ENCODE data around the gene RRP12. TPM values are rescaled to one million over a fixed set of nuclear protein-coding genes. Genes with fewer than 3 reads are reported as not detected.

Gene RRP12
- total and polyA plus RNA-seq, 9 of the 15 experiments (the other 6 are each of a cell fraction or from before 2014, with no cell fraction given), result 4.6 to 68.2 (median 21.8) TPM

GRCh38 chr10:97323501-97323900 is 77.6 kb downstream of the RRP12 start:
- ATAC-seq, result no peak
- Histone ChIP-seq H3K27me3 (ENCODE audit: control insufficient read depth in 2 of 2, insufficient read depth in 2 of 2, low read length in 2 of 2) (no peaks in the 10 kb centered on the region), H3K79me2 (ENCODE audit: control insufficient read depth, insufficient read depth, low read length) (peaks cover 9% of the 10 kb centered on the region; the same call in 1 of the 3 replicates), H2AFZ (ENCODE audit: low read depth, low read length) (no peak overlapping the region), H3K4me1 (replicated peaks in 1 of 2; ENCODE audit: control insufficient read depth in 2 of 2, insufficient read depth in 2 of 2, low read length in 2 of 2) (peaks cover 14 to 27% of the 10 kb centered on the region in 2 experiments), H3K9me3 (replicated peaks; ENCODE audit: control insufficient read depth, insufficient read depth, low read depth, low read length) (no peaks in the 10 kb centered on the region), H3K4me2 (ENCODE audit: insufficient read depth, low read length) (no peak overlapping the region), H4K20me1 (replicated peaks; ENCODE audit: control insufficient read depth, insufficient read depth, low read length) (no peaks in the 10 kb centered on the region), H3K4me3 (no peak overlapping the region), H3K9me1 (ENCODE audit: control insufficient read depth, insufficient read depth, low read length) (no peaks in the 10 kb centered on the region), H3K36me3 (ENCODE audit: control insufficient read depth, insufficient read depth, low read length) (no peaks in the 10 kb centered on the region), H3K9ac (ENCODE audit: insufficient read depth in 1 of 2, low read depth in 2 of 2, low read length in 2 of 2) (no peak overlapping the region), H3K27ac (ENCODE audit: extremely low read depth, low read depth, low read length) (no peak overlapping the region)
- WGBS (ENCODE audit: insufficient coverage, low coverage, missing lambda C conversion rate), result 43% methylated on average over 4 of the region's 4 CpGs
- BruUV-seq (replicated peaks), result no TSS peak
- POLR2A ChIA-PET, result interaction anchor here (1.1 to 1.3 kb wide), 2 partner anchors 9 to 66 kb away, joined by 3 to 6 read pairs; no protein-coding TSS in a partner anchor
- TF ChIP-seq VEZF1 (CRISPR knock-in tag; IDR thresholded peaks at IDR 0.05) (no peak), SP1 (CRISPR knock-in tag; IDR thresholded peaks at IDR 0.05) (no peak), ELF1 (tag; IDR thresholded peaks at IDR 0.05) (no peak), ZNF766 (CRISPR knock-in tag; conservative IDR thresholded peaks at IDR 0.05) (no peak), MXD1 (CRISPR knock-in tag; IDR thresholded peaks at IDR 0.05; ENCODE audit: borderline replicate concordance, poor library complexity, severe bottlenecking) (no peak), SNAPC5 (CRISPR knock-in tag; IDR thresholded peaks at IDR 0.05) (no peak)
- no peak for FAIRE-seq
- CTCF ChIA-PET (ENCODE audit: low intra/inter-chr PET ratio), result no interaction called here
- no peak for DNase-seq (ENCODE audit: extremely low read depth in 1 of 4, low spot score in 3 of 4)
- intact Hi-C loops (cut with micrococcal nuclease), result no loop called here
- in situ Hi-C loops (cut with MboI), result no loop called here

Measured in K562 (cell line).